Stimulated activated CD4-positive, alpha-beta T cell treated with anti-CD3 and anti-CD28 coated beads, TNF-alpha, amount 100 ng/mL, for 1 hour (primary cell): Measurements from ENCODE around the gene SERPINA7.
"Not testable (repeated sequence)": the region's sequence is repeated elsewhere in the genome, so short reads cannot be mapped to it uniquely, and the experiment has no call there.

Experiments used
- DNase-seq, 3 donors: peaks; one replicate each; pipeline ENCODE4 v3.0.0-alpha.2; 2020; ENCODE audit warnings: low read depth in 3 of 3, low spot score in 1 of 3

SERPINA7 gene, protein sequence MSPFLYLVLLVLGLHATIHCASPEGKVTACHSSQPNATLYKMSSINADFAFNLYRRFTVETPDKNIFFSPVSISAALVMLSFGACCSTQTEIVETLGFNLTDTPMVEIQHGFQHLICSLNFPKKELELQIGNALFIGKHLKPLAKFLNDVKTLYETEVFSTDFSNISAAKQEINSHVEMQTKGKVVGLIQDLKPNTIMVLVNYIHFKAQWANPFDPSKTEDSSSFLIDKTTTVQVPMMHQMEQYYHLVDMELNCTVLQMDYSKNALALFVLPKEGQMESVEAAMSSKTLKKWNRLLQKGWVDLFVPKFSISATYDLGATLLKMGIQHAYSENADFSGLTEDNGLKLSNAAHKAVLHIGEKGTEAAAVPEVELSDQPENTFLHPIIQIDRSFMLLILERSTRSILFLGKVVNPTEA

DNA sequence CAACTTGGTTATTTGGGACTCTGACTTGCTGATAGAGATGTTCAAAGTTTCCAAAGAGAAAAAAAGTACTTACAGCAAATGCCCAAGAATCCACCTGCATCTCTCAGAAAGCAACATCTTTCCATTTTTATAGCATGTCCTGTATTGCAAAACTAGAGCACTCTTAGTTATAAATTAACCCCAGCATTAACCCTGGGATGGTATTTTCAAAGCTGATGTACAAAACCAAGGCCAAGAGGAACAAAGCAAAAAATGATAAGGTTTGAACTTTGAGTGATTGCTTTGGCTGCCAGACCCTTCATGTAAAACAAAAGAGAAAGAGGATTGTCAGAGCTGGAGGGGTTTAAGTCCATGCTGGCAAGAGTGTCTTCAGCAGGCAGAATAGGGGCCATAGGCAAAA is at the start of gene SERPINA7:
Gene SERPINA7, minus strand, starts transcription at position 103 of the 400 bp plus-strand sequence. CDS start 1,669 bp downstream, outside the sequence.
- no peak for DNase-seq

DNA sequence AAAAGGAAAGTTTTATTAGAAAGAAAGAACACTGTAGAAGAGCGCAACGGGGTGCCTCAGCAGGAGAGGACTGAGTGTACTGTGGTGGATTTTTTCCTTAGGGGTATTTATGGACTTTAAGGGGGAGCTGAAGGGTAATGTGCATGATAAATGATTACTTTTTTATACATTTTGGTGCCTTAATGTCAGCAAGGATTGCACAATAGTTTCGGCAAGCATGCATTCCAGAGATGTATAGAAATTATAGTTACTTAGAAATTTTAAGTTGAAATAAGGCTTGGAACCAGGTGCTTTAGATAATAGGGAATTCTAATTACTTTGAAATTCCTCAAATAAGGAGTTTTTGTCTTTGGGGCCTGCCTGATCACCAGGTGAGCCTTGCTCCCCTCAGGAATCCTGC is 30.5 kb upstream of the SERPINA7 start:
- no peak for DNase-seq

DNA sequence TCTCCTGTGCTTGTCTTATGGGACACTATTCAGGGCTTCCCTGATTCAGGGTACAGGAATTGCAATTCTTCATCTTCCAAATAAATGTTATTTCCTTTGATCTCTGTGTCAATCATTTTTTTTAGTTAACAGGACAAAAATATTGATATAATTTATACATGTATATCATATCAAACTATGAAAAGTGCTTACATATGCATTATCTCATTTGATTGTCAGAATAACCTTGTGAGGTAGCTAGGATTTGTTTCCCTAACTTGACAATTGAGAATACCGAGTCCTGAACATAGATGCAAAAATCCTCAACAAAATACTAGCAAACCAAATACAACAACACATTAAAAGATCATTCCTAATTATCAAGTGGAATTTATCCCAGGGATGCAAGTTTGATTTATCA is 11.5 kb upstream of the SERPINA7 start:
- DNase-seq: no peak

DNA sequence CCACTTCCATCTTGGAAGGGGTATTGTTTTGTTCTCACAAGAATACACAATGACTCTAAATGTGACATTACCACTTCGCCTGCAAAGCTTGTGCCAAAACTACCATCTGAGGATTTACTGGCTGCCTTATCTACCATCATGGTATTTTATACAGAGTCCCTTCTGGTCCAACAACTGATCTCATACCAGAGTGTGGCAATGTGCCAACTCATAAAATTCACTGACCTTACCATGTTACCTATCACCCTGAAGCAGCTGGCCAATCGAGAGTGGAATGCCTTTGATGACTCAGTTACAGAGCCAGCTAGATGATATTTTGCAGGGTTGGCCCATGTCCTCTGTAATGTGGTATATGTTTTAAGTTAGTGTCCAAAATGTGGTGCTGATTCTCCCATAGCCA is 3.8 kb upstream of the SERPINA7 start:
- DNase-seq: no peak

DNA sequence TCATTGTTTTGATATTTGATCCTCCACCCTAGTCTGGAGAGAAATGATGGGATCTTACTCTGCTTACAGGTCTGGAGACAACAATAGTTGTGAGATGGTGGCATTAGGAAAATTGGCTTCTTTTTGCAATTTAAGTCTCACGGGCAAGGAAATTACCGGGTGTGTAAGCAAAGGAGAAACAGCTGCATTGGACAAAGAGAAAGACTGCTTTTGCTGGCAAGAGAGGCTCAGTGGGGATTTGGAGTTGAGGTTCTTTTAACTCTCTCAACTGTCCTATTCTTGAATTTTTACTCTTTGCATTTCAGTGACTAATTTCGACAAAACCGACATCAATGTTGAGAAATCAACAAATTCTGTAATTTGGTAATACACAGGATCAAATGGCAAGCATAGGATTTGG is 2.3 kb upstream of the SERPINA7 start:
- no peak for DNase-seq

DNA sequence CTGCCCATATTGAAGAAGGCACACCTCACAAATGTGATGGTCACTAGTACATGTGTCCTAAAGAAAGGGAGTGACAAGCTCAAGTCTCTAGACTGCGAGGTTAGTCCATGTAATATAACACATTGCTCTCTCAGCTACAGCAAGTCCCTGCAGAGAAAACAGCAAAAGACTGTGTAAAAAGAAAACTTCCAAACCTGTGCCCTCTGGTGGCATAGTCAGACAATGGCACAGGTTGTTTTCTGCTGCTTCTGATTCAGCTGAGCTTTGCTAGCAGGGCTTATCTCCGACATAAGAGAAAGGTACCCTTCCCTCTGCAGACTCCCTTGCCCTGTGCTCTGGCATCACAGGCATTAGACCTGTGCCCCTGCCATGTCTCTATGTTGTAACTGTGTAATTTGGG is 1.4 kb upstream of the SERPINA7 start:
- DNase-seq: no peak

DNA sequence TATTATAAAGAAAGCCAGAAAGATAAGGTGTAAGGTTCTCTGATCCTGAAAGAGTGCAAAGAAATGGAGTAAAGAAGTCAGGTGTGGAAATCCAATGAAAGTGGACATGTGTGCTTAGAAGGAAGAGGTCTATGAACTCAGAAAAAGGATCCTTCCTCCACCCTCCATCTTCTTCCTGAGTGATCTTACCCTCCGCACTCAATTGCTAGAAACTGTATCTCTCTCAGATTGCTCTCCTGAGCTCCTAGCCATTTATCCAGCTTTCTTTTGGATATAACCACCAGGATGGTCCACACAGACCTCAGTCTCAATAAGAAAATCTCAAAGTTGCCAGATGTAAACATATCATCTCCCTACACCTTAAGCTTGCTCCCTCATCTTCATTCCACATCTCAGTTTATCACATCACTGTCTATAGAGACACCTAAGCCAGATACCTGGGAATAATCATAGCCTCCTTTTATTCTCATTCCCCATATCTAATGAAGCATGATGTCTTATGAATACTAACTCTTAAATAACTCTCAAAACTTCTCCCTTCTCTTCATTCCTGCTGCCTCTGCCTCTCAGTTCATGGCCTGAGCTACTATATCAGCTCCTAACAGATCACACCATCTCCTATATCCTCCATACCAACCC is 573 bp downstream of the SERPINA7 start:
- no peak for DNase-seq

DNA sequence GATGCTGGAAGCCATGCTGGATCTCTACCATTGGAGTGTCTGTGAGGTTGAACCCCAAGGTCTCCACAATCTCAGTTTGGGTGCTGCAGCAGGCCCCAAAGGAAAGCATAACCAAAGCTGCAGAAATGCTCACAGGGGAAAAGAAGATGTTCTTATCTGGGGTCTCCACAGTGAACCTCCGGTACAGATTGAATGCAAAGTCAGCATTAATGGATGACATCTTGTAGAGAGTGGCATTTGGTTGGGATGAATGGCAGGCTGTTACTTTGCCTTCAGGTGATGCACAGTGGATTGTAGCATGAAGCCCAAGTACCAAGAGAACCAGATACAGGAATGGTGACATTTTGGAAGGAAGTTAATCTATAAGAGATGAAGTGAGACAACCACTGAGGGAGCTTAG is 1.8 kb downstream of the SERPINA7 start:
- DNase-seq: no peak

DNA sequence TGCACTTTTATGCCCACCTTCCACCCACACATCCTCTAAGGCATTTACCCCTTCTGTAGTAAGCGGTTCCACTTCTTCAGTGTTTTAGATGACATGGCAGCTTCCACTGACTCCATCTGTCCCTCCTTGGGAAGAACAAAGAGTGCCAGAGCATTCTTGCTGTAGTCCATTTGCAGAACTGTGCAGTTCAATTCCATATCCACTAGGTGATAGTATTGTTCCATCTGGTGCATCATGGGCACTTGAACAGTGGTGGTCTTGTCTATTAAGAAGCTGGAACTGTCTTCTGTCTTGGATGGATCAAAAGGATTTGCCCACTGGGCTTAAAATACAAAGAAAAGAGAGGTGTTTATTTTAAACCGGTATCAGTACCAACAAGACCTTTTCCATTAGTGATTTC is 3.5 kb downstream of the SERPINA7 start:
- DNase-seq: no peak

DNA sequence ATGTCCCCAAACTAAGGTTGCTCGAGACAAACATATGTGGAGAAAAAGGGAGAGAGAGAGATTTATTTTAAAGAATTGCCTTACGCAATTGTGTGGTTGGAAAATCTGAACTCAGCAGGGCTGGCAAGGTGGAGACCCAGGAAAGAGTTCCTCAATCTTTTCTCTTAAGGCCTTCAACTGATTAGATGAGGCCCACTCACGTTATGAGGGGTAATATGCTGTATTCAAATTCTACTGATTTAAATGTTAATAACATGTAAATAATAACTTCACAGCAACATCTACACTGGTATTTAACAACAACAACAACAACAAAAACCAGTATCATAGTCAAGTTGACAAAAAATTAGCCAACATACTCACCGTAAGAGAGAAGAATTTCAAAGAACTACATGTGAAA is 14.6 kb downstream of the SERPINA7 start:
- no peak for DNase-seq

DNA sequence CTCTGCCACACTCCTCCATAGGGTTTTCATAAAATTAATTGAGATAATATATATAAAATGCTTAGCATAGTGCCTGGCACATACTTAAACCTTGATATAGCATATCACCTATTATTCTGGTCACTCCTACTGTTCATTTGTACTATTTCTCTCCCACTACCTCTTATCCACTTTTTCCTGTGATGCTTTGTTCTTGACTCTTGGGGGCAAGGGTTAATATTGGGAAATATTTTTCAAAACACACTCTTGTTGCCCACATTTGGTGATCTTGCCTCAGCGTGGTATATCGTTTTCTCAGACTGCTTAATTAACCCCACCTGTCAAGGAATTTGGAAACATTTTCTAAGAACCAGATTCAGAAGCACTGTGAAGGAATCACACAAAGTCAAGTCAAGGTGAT is 16.3 kb downstream of the SERPINA7 start:
- DNase-seq: no peak

DNA sequence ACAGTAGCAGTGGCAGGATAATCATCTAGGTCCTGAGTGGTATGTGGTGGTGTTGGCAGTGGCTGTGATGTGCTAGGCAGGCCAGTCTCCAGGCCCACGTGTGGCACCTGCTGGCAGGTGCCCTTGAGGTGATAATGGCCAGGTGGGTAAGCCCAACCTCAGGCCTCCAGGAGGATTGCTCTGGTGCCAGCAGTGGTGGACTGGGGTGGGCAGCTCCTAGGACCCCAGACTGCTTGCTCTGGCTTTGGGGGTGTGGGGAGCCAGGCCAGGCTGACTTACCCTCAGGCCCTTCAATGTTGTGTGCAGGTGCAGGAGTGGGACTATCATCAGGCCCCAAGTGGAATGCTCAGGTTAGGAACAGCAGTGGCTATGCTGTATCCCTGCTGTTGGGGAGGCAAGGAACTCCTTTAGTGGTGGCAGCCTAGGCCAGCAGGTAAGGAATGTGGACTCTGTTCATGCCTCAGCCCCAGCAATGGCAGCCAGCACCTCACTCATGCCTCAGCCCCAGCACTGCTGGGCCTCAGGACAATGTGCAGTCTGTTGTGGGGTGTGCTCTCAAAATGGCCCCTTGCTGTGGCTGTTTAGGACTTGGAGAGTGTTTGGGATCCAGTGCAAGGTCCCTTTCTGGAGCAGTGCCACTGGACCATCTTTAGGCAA is 24.3 kb downstream of the SERPINA7 start:
- no peak for DNase-seq

DNA sequence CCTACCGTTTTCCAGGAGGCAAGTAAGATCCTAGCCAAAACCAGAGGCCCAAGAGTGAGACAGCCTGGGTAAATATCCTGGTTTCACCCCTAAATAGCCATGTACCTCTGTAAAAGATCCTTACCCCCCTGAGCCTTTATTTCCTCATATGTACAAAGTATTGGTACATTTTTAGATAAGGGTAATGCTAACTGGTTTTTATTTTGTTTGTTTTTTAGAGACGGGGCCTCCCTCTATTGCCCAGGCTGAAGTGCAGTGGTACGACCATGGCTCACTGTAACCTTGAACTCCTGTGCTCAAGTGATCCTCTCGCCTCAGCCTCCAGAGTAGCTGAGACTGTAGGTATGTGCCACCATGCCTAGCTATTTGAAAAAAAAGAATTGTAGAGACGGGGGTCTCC is 29.4 kb downstream of the SERPINA7 start:
- no peak for DNase-seq

DNA sequence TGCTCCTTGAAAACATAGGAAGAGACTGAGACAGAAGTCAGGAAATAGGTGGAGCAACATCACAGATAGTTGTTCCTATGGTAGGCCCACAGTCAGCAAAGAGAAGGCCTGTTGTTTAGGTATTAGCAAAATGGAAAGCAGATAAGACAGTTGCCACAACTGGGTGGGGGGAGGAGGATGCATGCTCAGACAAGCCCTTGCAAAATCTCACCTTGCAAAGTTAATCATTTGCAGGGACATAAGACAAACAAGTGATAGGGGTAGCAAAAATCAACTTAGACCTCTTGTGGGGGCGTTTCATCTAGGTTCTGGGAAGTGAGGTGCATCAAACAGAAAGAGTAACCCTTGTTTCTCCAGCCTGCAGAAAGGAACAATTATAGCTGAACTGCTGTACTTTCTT is 30.7 kb downstream of the SERPINA7 start:
- DNase-seq: no peak

DNA sequence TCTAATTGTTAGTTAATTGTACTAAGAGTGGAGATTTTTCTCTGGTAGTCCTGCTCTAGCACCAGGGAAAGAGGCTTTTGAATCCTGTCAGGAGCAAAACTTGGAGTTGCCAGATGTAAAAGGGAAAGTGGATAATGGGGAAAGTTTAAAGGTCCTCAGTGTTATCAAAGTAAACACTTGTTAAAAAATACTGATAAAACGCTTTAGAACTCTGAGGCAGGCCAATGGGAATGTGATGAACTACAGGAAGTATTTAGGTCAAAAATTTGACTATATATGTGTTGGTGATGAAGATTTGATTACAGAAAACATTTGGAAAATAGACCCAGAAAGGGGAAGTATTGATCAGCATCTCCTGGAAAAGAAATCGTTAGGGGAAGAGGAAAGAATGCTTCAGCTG is 32.8 kb downstream of the SERPINA7 start:
- DNase-seq: no peak

DNA sequence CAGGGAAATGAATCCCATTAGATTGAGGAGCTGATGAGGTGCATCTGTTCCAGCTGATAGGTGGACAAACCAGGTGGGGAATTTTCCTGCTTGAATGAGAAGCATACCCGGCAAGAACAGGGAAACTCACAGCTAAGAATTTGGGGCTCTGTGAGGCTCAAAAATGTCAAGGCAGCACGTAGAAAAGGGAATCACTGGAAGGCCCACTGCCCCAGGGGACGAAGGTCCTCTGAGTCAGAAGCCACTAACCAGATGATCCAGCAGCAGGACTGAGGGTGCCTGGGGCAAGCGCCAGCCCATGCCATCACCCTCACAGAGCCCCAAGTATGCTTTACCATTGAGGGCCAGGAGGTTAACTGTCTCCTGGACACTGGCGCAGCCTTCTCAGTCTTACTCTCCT is 37.9 kb downstream of the SERPINA7 start:
- not testable (repeated sequence) for DNase-seq

DNA sequence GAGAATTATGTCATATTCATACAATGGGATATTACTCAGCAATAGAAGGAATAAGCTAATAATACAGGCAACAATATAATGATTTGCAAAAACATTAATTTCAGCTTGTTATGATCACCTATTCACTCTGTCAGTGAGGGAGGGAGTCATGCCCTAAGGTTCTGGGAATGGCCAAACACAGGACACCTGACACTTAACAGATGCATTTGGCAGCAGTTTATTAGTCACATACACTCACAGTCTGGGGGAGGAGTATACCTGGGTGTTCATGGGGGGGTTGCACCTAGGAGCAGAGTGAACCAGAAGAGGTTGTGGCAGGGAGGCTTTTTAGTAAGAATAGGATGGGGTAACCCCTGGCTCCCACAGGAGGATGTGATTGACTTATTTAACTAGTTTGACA is 38.3 kb downstream of the SERPINA7 start:
- DNase-seq: no peak

DNA sequence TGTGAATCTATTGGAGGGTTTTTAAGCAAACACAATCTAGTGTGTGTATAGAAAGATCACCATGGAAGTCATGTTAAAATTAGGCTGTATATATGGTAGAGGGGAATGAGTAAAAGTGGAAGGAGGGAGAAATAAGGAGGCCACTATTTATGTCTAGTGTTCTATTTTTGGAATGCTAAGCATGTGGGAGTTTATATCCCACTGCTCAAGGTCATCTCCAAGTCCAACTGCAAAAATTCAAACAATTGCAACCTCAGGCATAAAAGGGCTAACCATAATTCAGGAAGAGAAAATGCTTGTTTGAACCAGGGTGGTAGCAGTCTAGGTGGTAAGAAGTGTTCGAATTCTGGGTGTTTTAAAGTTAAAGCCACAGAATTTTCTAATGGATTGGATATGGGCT is 39.2 kb downstream of the SERPINA7 start:
- no peak for DNase-seq

DNA sequence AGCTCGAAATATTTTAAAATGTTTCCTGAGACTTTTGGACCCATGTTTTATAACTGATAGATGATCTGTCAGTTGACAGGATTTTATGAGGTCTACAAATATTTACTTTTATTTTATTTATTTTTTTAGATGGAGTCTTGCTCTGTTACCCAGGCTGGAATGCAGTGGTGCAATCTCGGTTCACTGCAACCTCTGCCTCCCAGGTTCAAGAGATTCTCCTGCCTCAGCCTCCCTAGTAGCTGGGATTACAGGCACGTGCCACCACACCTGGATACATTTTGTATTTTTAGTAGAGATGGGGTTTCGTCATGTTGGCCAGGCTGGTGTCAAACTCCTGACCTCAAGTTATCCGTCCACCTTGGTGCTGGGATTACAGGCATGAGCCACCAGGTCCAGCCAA is 50.0 kb downstream of the SERPINA7 start:
- DNase-seq: not testable (repeated sequence)
